HL-60 (cell line): ENCODE results near the gene SPNS3.

Source experiments
- CTCF ChIP-seq: IDR thresholded peaks from one replicate; pipeline ENCODE4 v1.5.1; 2011; ENCODE audit warnings: low read length, control low read depth, inconsistent platforms; ENCODE audit not compliant: insufficient read depth
- POLR2AphosphoS5 ChIP-seq: IDR thresholded peaks from 2 replicates; pipeline ENCODE4 v1.6.1; 2012; ENCODE audit warnings: low read depth
- SPI1 ChIP-seq: IDR thresholded peaks from 2 replicates; pipeline ENCODE4 v1.6.1; 2012; ENCODE audit warnings: low read depth, mild to moderate bottlenecking, borderline replicate concordance

DNA sequence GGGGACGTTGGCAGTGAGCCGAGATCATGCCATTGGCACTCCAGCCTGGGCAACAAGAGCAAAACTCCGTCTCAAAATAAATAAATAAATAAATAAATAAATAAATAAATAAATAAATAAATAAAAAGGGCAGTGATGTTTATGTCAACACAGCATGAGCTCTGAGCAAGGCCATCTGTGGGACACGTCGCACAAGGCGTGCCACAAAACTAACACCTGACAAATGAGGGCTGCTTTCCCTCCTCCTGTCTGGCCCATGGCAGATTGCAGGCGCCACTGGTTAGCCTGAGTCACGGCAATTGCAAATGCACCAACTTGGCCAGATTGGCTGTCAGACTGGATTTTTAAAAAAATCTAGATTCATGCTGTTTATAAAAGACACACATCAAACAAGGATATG, 25.9 kb upstream of the SPNS3 start:
- TF ChIP-seq SPI1 (no peak), CTCF (no peak), POLR2AphosphoS5 (no peak)
